Adrenal gland (tissue), 5 donors: ENCODE measurements around the gene CCL3.

Experiments
- POLR2A ChIP-seq, 2 donors: fragments of 450-650 bp; IDR thresholded peaks; one replicate each; pipeline ENCODE4 v1.6.1; 2017; ENCODE audit warnings: antibody characterized with exemption in 2 of 2, mild to moderate bottlenecking in 2 of 2, moderate library complexity in 1 of 2
- TF ChIP-seq, protein P1 (sequence below), 6 experiments: fragments of 450-650 bp in 4 of 6; fragments of 200-600 bp in 2 of 6; sonication (generic) in 1 of 6; IDR thresholded peaks; 1 replicate in 5 of 6; 2 replicates in 1 of 6; pipeline versions ENCODE4 v1.5.1 to v1.8.0; 2016 to 2021; ENCODE audit warnings: antibody characterized with exemption in 6 of 6, mild to moderate bottlenecking in 2 of 6, moderate library complexity in 1 of 6
- donor health status: DM: no; HTN: no; CAD: no.

DNA sequence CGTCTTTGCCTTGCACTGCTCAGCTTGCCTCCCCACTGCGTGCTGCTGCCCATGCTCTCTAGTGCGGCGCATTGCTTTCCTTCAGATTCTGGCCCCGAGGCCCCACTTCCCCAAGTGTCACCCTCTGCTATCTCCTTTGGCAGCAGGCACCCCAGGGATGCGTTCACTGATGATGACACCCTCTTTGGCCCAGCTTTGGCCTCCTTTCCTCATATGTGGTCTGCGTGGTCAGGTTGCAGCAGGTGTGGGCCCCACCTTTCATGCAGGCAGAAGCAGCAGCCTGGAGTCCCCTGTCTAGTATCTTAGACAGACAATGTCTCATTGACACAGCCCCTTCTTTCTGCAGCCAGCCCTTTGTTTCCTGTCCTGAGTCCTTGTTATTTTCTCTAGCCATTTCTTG, 4.8 kb upstream of the CCL3 start:
- TF ChIP-seq, protein P1, sequence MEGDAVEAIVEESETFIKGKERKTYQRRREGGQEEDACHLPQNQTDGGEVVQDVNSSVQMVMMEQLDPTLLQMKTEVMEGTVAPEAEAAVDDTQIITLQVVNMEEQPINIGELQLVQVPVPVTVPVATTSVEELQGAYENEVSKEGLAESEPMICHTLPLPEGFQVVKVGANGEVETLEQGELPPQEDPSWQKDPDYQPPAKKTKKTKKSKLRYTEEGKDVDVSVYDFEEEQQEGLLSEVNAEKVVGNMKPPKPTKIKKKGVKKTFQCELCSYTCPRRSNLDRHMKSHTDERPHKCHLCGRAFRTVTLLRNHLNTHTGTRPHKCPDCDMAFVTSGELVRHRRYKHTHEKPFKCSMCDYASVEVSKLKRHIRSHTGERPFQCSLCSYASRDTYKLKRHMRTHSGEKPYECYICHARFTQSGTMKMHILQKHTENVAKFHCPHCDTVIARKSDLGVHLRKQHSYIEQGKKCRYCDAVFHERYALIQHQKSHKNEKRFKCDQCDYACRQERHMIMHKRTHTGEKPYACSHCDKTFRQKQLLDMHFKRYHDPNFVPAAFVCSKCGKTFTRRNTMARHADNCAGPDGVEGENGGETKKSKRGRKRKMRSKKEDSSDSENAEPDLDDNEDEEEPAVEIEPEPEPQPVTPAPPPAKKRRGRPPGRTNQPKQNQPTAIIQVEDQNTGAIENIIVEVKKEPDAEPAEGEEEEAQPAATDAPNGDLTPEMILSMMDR (IDR thresholded peaks at IDR 0.05): no peak
- no peak for TF ChIP-seq POLR2A (IDR thresholded peaks at IDR 0.05)
